ENCODE data around the gene CCT8L2. TPM values are rescaled to one million over a fixed set of nuclear protein-coding genes. Genes with fewer than 3 reads are reported as not detected.
"Not testable (repeated sequence)": the region's sequence is repeated elsewhere in the genome, so short reads cannot be mapped to it uniquely, and the experiment has no call there.

CCT8L2 gene, protein sequence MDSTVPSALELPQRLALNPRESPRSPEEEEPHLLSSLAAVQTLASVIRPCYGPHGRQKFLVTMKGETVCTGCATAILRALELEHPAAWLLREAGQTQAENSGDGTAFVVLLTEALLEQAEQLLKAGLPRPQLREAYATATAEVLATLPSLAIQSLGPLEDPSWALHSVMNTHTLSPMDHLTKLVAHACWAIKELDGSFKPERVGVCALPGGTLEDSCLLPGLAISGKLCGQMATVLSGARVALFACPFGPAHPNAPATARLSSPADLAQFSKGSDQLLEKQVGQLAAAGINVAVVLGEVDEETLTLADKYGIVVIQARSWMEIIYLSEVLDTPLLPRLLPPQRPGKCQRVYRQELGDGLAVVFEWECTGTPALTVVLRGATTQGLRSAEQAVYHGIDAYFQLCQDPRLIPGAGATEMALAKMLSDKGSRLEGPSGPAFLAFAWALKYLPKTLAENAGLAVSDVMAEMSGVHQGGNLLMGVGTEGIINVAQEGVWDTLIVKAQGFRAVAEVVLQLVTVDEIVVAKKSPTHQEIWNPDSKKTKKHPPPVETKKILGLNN
- total RNA-seq, result not detected

DNA sequence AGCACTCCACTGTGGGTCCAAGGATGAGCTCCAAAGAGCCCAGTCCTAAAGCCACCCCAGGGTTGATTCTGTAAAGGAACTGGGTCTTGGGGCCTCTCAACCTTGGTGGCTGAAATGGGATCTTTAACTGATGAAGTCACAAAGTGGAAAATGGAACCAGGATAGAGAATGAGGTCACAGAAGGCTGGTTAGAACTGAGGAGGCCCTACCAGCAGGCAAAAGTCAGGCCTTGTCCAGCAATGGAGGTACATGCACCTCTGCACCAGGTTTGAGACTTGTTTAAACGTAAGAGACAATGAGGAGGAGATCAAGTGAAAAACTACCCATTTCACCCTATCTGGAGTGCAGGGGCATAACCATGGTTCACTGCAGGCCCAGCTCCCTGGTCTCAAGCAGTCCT lies at the start of gene CCT8L2:
TSS of gene CCT8L2 (minus strand) at position 101 of the 400 bp plus-strand sequence. CDS start 260 bp downstream, outside the sequence.
- ATAC-seq (ENCODE audit: low FRiP score); DNase-seq (ENCODE audit: low spot score): not testable (repeated sequence)

DNA sequence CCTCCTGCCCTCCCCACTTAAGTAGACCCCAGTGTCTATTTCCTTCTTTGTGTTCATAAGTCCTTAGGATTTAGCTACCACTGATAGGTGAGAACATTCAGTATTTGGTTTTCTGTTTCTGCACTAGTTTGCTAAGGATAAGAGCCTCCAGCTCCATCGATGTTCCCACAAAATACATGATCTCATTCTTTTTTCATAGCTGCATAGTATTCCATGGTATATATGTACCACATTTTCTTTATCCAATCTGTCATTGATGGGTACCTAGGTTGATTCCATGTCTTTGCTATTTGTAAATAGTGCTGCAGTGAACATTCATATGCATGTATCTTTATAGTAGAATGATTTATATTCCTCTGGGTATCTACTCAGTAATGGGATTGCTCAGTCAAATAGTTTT lies 42.8 kb upstream of the CCT8L2 start:
- not testable (repeated sequence) for ATAC-seq (ENCODE audit: low FRiP score); DNase-seq (ENCODE audit: low spot score)

DNA sequence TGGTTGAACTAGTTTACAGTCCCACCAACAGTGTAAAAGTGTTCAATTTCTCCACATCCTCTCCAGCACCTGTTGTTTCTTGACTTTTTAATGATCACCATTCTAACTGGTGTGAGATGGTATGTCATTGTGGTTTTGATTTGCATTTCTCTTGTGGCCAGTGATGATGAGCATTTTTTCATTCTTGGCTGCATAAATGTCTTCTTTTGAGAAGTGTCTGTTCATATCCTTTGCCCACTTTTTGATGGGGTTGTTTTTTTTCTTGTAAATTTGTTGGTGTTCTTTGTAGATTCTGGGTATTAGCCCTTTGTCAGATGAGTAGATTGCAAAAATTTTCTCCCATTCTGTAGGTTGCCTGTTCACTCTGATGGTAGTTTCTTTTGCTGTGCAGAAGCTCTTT lies 41.5 kb upstream of the CCT8L2 start:
- ATAC-seq (ENCODE audit: low FRiP score), result not testable (repeated sequence)

DNA sequence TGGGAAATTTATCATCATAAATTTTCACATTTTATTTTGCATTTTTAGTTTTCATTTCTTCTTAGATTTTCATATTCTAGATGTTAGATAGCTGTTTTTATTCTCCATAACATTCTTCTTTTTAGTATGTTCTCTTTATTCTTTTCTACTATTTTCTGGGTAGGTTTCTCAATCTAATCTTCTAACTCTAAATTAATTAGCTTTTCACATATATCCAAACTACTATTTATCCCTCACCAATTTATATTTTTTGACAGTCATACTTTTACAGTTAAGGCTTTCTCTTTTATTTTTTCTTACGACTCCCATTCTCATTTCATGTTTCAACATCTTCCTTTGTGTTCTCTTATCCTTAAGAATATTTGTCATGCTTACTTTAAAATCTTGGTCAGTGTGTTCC lies 35.9 kb upstream of the CCT8L2 start:
- DNase-seq (ENCODE audit: low spot score); ATAC-seq (ENCODE audit: low FRiP score): not testable (repeated sequence)

More for the DNA sequence above, 41.5 kb upstream of the CCT8L2 start:
- not testable (repeated sequence) for DNase-seq (ENCODE audit: low spot score)

DNA sequence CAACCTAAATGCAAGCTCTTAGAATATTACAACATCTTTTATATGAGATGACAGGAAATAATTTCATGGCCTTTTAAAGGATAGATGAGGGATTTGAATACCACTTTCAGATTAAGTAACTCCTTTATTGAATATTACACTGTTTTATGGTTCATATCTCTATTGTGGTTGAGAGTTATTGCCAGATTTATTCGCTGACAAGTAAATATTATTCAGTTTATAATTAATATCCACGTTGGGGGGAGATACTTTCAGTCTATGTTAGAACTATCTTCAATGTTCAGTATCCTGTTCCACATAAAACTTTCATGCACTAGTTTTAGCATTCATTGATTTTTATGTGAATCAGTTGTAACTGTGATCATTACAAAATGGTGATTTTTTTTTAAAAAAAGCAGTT lies 32.4 kb upstream of the CCT8L2 start:
- DNase-seq (ENCODE audit: low spot score); ATAC-seq (ENCODE audit: low FRiP score): not testable (repeated sequence)

DNA sequence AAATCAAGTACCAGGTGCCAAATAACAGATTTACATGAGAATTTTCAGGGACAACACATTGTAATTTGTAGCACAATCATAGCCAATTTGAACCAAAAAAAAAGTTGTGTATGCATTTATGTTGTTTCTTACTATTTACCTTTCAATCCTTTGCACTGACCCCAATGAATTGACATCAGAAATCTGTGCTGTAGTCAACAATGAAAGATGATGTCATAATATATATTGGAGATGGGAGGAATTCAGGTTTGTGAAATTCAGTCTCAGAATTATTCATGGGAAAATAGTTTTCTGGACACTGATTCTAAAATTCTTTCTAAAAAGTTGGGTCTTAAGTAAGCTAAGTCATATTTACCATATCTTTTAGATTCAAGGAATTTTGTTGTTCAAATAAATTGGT lies 31.0 kb upstream of the CCT8L2 start:
- not testable (repeated sequence) for ATAC-seq (ENCODE audit: low FRiP score); DNase-seq (ENCODE audit: low spot score)

DNA sequence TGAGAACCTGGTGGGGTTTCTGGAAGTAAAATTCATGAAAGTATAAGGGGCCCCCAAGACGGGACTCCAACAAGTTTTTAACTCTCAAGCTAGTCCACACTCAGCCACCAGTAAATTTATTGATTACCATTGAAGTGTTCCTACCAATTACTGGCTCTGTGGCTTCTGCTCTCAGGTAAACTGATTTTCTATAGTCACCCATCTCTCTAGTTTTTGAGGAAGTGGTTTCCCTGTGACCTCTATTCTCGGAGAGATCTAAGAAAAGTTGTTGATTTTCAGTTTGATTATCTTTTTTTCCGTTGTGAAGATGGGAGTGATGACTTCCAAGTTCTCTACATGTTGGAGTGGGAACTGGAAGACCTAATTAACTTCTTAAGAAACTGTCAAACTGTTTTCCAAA lies 24.9 kb upstream of the CCT8L2 start:
- DNase-seq (ENCODE audit: low spot score); ATAC-seq (ENCODE audit: low FRiP score): not testable (repeated sequence)

DNA sequence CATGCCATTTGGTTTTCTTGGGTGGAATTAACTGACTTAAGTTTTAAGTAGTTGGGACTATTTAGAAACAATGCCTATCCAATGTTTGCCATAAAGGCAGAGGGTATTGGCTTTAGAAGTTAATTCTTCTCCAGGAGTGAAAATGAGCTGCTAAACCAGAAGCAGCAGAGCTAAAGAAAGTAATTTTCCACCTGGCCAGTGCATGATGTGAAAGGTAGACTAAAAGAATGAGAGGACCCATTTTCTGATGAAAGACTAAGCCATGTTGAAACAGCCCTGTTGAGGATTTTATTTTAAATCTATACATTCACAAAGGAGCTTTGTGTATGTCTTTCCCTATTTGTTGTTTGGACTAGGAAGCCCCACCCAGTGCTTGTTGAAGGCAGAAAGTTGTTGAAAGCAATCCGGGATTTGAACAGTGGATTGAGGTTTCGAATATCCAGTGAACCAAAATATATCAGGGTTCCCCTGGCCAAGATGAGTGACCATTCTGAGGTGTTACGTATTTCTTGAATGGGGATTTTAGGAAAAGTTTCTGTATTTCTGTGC lies 23.9 kb upstream of the CCT8L2 start:
- DNase-seq (ENCODE audit: low spot score); ATAC-seq (ENCODE audit: low FRiP score): not testable (repeated sequence)

DNA sequence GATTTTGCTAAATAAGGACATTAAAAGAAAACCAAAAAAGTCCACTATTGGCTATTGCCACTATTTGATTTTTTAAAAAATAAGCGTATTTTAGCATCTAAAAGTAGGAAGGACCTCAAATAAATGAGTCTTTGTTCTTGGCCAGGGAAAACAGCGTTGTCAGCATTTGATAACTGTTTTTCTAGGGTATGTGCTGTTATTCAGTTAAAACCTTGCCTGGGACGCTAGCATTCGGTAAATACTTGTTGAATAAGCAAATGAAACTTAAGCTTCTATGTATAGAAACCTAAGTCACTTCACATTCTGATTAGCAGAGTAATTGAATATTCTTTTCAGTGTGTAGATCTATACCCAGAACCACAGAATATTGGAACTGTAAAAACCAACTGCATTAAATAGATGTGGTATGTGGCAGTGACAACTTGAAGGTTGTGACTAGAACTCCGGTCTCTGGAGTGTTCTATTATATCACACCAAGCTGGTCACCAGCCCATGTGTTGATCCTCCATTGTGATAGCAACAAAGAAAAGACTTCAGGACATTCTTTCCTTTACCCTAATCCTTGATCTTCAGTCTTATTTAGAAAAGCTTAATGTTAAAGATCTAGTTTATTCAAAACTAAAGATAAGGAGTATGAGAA lies 23.1 kb upstream of the CCT8L2 start:
- ATAC-seq (ENCODE audit: low FRiP score); DNase-seq (ENCODE audit: low spot score): not testable (repeated sequence)

DNA sequence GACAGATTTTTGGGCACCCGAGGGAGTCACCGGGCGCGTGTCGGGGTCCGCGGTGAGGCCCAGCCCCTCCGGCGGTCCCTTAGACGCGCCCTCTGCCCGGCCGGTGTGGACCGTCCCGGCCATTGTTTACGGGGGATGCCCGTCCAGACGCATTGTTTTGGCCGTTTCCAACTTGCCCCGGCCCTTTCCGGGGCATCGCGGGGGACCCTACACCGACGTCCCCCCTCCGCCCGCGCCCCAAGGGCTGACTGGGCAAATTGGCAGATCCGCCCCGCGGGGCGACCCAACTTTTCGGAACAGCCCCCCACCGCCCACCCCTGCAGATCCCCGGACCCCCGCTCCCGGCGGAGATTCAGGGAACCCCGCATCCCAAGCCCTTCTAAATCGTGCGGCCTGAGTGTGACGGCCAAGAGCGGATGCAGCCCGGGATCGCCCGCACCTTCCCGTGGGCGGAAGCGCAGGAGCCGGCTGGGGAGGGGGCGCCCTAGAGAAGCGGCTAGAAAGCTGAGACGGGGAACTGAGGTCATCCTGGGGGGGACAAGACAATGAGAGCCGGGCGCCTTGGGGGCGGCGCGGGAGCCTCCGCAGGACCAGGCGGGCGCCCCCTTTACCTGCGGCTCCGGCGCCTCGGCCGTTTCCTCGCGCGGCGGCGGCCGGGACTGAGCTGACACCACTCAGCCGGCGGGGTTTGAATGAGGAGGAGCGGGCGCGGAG lies 17.1 kb upstream of the CCT8L2 start:
- DNase-seq (ENCODE audit: low spot score), result no peak
- TF ChIP-seq, protein P1, sequence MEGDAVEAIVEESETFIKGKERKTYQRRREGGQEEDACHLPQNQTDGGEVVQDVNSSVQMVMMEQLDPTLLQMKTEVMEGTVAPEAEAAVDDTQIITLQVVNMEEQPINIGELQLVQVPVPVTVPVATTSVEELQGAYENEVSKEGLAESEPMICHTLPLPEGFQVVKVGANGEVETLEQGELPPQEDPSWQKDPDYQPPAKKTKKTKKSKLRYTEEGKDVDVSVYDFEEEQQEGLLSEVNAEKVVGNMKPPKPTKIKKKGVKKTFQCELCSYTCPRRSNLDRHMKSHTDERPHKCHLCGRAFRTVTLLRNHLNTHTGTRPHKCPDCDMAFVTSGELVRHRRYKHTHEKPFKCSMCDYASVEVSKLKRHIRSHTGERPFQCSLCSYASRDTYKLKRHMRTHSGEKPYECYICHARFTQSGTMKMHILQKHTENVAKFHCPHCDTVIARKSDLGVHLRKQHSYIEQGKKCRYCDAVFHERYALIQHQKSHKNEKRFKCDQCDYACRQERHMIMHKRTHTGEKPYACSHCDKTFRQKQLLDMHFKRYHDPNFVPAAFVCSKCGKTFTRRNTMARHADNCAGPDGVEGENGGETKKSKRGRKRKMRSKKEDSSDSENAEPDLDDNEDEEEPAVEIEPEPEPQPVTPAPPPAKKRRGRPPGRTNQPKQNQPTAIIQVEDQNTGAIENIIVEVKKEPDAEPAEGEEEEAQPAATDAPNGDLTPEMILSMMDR (IDR thresholded peaks at IDR 0.05), result no peak
- no peak for ATAC-seq (ENCODE audit: low FRiP score)

DNA sequence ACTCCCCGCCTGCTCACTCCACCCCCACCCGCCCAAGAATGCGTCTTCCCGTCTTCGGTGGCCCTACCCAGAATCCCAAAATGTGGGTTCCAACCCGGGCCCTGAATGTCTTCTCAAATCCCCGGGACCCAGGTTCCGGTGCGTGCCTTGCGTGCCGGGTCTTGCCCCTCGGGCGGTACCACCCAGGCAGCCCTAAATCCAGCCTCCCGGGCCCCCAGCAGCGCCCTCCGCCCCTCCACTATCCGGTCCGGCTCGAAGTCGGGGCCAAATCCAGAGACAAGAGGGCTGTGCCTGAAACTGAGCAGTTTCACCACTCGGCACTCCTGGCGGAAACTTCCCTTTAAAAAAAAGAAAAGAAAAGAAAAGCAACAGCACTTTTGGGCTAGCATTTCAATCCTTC lies 16.3 kb upstream of the CCT8L2 start:
- no peak for ATAC-seq (ENCODE audit: low FRiP score)
- TF ChIP-seq, protein P1 (IDR thresholded peaks at IDR 0.05), result no peak

DNA sequence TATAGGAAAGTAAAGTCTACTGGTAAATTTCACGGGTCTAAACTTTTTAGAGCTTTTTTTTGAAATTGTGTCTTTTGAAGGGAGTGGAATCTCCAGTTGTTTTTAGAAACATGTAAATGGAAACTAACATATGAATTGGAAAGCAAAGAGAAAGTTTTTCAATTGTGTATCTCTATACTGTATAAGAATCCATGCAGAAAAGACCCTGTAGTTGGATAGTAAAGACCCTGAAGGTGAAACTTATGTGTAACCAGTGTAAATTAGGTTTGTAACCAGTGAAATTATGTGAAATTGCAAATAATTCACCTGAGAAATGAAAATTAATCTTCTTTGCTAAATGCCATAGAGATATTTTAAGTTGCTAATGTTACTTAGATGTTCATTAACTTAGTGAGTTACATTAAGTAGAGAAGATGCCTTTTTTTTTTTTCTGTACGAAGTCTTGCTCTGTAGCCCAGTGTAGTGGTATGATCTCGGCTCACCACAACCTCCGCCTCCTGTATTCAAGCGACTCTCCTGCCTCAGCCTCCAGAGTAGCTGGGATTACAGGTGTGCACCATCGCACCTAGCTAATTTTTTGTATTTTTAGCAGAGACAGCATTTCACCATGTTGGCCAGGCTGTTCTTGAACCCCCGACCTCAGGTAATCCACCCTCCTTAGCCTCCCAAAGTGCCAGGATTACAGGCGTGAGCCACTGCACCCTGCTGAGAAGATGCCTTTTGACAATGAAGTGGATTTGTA lies 11.8 kb upstream of the CCT8L2 start:
- not testable (repeated sequence) for ATAC-seq (ENCODE audit: low FRiP score)

More for the DNA sequence above, 16.3 kb upstream of the CCT8L2 start:
- no peak for DNase-seq (ENCODE audit: low spot score)

DNA sequence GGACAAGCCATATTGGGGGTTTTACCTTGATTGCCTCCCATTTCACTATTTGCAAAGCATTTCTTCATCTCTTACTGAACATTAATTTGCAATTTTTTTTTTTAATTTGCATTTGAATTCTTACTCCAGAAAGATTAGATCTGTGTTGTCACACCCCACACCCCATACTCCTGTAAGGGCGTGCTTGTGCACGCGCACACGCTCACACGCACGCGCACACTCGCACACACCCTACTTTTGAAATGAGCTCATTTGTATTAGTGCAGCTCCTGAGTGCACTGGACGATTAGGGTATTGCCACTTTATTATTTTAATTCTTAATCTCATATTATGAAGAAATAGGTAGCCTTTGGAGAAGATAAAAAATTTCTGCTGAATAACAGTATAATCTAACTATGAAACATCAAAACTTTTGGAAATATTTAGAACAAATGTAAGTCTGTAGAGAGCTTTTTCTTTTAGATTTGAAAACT lies 11.2 kb upstream of the CCT8L2 start:
- DNase-seq (ENCODE audit: low spot score); ATAC-seq (ENCODE audit: low FRiP score): not testable (repeated sequence)

More for the DNA sequence above, 11.8 kb upstream of the CCT8L2 start:
- DNase-seq (ENCODE audit: low spot score), result not testable (repeated sequence)
